ENCODE data around the gene CFD. TPM values are rescaled to one million over a fixed set of nuclear protein-coding genes. Genes with fewer than 3 reads are reported as not detected.

CFD gene
- total RNA-seq, 3 donors from 2014 or later = 43.1 to 209 (median 110) TPM

GRCh38 chr19:902093-902370, 42.6 kb downstream of the CFD start:
- Histone ChIP-seq H3K4me1 (ENCODE audit: low read depth) (peaks cover 2% of the 10 kb centered on the region), H3K4me3 (no peak overlapping the region), H3K36me3 (ENCODE audit: low read depth) (no peaks in the 10 kb centered on the region), H3K9me3 (no peaks in the 10 kb centered on the region)
- DNase-seq = no peak
- intact Hi-C loops (cut with DNase I, micrococcal nuclease) = no loop called here
- no peak for TF ChIP-seq CTCF (IDR thresholded peaks at IDR 0.05)
- ATAC-seq = no peak

DNA sequence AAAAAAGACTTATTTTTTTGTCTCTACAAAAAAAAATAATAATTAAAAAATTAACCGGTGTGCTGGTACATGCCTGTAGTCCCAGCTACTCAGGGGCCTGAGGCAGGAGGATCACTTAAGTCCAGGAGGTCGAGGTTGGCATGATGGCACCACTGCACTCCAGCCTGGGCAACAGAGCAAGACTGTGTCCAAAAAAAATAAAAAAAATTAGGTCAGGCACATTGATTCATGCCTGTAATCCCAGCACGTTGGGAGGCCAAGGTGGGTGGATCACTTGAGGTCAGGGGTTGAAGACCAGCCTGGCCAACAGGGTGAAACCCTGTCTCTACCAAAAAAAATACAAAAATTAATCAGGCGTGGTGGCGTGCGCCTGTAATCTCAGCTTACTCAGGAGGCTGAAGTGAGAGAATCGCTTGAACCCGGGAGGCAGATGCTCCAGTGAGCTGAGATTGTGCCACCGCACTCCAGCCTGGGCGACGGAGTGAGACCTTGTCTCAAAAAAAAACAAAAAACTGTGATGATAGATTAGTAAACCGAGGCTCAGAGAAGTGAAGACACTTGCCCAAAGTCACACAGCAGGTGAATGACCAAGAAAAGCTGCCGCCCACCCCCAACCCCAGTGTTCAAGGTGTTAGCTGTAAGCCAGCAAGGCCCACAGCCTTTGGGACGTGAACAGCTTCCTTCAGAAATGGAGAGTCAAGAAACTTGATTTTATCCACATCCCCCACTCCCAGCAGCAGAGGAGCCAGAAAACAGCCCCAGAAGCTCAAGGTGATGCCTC, 43.2 kb downstream of the CFD start:
- intact Hi-C loops (cut with DNase I, micrococcal nuclease) = no loop called here
- Histone ChIP-seq H3K4me1 (ENCODE audit: low read depth) (peaks cover 2% of the 10 kb centered on the region), H3K4me3 (no peak overlapping the region), H3K9me3 (no peaks in the 10 kb centered on the region), H3K36me3 (ENCODE audit: low read depth) (no peaks in the 10 kb centered on the region)
- no peak for TF ChIP-seq CTCF (IDR thresholded peaks at IDR 0.05)
- DNase-seq (no peak), ATAC-seq (no peak)

DNA sequence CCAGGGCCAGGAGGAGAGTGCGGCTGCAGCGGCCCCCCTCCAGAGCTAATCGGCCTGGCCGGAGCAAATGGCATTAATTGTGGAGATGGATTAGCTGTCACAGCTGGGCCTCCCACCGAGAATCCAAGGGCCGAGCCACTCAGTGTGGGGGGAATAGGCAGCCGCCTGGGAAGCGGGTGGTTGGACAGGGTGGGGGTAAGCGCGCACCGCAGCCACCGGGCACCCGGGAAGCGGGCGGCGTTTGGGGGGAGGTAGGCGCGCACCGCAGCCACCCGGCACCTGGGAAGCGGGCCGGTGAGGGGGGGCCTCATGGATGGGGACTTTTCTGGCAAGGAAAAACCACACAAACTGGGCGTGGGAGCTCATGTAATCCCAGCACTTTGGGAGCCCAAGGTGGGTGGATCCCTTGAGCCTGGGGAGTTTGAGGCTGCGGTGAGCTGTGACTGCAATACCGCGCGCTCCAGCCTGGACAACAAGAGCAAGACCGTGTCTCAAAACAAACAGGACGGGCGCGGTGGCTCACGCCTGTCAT, 43.9 kb downstream of the CFD start:
- ATAC-seq (no peak), DNase-seq (no peak)
- Histone ChIP-seq H3K4me1 (ENCODE audit: low read depth) (peaks cover 2% of the 10 kb centered on the region), H3K36me3 (ENCODE audit: low read depth) (no peaks in the 10 kb centered on the region), H3K4me3 (no peak overlapping the region), H3K9me3 (no peaks in the 10 kb centered on the region)
- intact Hi-C loops (cut with DNase I, micrococcal nuclease) = no loop called here
- TF ChIP-seq CTCF (IDR thresholded peaks at IDR 0.05) = no peak

DNA sequence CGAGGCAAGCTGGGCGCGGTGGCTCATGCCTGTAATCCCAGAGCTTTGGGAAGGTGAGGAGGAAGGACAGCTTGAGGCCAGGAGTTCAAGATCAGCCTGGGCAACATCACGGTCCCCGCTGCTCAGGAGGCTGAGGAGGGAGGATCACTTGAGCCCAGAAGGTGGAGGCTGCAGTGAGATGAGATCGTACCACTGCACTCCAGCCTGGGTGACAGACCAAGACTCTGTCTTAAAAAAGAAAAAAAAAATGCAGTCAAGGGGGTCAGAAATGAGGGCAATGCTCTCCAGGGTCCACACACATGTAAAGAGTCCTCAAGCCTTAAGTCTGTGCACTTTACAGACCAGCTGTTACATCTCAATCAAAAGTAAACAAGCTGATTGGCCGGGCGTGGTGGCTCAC, 45.1 kb downstream of the CFD start:
- no peak for TF ChIP-seq CTCF (IDR thresholded peaks at IDR 0.05)
- no peaks in the 10 kb centered on the region for H3K36me3 ChIP-seq (ENCODE audit: low read depth)
- H3K4me1 ChIP-seq (ENCODE audit: low read depth) = peaks cover 11% of the 10 kb centered on the region
- H3K9me3 ChIP-seq = no peaks in the 10 kb centered on the region
- DNase-seq (no peak), ATAC-seq (no peak)
- intact Hi-C loops (cut with DNase I, micrococcal nuclease) = no loop called here
- no peak overlapping the region for H3K4me3 ChIP-seq

DNA sequence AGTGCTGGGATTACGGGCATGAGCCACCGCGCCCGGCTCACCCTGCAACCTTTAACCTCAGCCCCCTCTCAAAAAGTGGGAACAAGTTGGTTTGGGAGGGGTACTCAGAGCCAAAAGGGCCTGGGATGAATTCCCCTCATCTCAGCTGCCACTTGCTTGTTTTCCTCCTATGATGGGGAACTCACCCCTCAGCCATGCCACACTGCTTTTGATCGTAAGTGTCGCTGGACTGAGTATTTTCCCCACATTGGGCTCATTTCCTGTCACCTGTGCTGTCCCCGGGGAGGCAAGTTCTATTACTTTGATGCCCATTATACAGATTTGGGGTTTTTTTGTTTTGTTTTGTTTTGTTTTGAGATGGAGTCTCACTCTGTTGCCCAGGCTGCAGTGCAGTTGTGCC, 47.0 kb downstream of the CFD start:
- intact Hi-C loops (cut with DNase I, micrococcal nuclease) = no loop called here
- ATAC-seq = no peak

More for the DNA sequence above, 47.0 kb downstream of the CFD start:
- no peaks in the 10 kb centered on the region for H3K9me3 ChIP-seq
- H3K4me1 ChIP-seq (ENCODE audit: low read depth) = peaks cover 24% of the 10 kb centered on the region
- no peak overlapping the region for H3K4me3 ChIP-seq
- DNase-seq = no peak
- no peak for TF ChIP-seq CTCF (IDR thresholded peaks at IDR 0.05)
- H3K36me3 ChIP-seq (ENCODE audit: low read depth) = no peaks in the 10 kb centered on the region
